ENCODE measurements around the gene ARL15. TPM values are rescaled to one million over a fixed set of nuclear protein-coding genes. Genes with fewer than 3 reads are reported as not detected.
A peak's percentile ranks its signal among the peaks of the same experiment; 100 is the strongest.

The ARL15 gene
- total and polyA plus RNA-seq, 7 experiments from 2014 or later = 9.6 to 17.1 (median 13.6) TPM

DNA sequence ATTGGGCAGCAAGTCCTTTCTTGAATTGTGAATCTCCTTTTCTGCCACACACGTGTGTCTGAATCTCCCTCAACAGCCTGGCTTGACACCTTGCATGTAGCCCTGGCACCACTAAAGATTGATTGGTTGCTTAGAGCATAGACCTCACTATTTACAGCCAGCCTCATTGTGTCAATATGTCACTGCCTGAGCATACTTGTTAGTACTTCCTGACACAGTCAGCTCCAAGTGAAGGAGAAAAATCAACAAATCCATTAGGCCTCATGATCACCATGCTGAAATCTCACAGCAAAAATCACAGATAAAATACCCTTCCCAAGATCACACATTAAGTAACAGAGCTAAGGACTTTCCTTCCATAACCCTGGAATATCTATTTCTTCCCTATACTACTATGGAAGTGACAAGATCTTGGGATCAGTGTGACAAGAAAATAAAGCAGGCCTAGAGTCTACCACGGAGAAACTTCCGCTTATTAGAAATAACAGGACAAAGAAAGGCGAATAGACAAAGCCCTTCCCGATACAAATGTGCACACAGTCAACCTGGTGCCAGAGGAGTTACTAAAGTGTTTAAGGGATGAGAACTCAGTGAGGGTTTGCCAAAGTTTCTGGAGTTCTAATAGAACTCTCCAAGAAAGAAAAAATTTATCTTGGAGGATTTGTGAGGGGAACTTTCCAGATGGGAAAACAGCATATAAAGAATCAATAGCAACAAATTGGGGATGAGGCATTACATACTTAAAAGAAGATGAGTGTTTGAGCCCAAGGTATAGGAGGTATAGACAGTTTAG lies 5.6 kb upstream of the ARL15 start:
- peaks cover 13 to 64% (median 25%) of the 10 kb centered on the region in 5 donors for H3K27me3 Mint-ChIP-seq
- no peaks in the 10 kb centered on the region for H3K27me3 ChIP-seq (ENCODE audit: control insufficient read depth in 2 of 2, insufficient read depth in 2 of 2, low read length in 2 of 2)
- CTCF ChIA-PET = interaction anchor here (0.6 kb wide), 1 partner anchor 151 kb away, joined by 3 read pairs; no protein-coding TSS in a partner anchor
- H3K4me3 Mint-ChIP-seq = no peak overlapping the region
- intact Hi-C loops (cut with micrococcal nuclease) = loop anchor here in 1 of 2 donors (10.0 kb wide), 1 partner anchor 859 kb away; the partner anchor contains the start of gene CDC20B
- no peaks in the 10 kb centered on the region for H3K4me1 ChIP-seq (ENCODE audit: control insufficient read depth in 2 of 2, insufficient read depth in 2 of 2, low read length in 2 of 2)
- no peak for ATAC-seq
- H3K4me3 ChIP-seq (ENCODE audit: low read length) = no peak overlapping the region
- H3K9me3 Mint-ChIP-seq = no peaks in the 10 kb centered on the region
- no peak overlapping the region for H3K27ac ChIP-seq (ENCODE audit: low read depth, low read length)
- H3K9me3 ChIP-seq (ENCODE audit: control insufficient read depth in 2 of 3, low read length in 3 of 3) = no peaks in the 10 kb centered on the region
- DNase-seq = no peak
- POLR2A ChIA-PET = interaction anchor here (1.5 kb wide), 1 partner anchor 15 kb away, joined by 3 read pairs; no protein-coding TSS in a partner anchor
- H3K36me3 ChIP-seq (ENCODE audit: control insufficient read depth in 2 of 3, insufficient read depth in 3 of 3, low read length in 3 of 3) = no peaks in the 10 kb centered on the region
- H3K36me3 Mint-ChIP-seq = no peaks in the 10 kb centered on the region
- H3K4me1 Mint-ChIP-seq = peaks cover 0 to 14% (median 0%) of the 10 kb centered on the region in 7 donors
- H3K27ac Mint-ChIP-seq = no peak overlapping the region

DNA sequence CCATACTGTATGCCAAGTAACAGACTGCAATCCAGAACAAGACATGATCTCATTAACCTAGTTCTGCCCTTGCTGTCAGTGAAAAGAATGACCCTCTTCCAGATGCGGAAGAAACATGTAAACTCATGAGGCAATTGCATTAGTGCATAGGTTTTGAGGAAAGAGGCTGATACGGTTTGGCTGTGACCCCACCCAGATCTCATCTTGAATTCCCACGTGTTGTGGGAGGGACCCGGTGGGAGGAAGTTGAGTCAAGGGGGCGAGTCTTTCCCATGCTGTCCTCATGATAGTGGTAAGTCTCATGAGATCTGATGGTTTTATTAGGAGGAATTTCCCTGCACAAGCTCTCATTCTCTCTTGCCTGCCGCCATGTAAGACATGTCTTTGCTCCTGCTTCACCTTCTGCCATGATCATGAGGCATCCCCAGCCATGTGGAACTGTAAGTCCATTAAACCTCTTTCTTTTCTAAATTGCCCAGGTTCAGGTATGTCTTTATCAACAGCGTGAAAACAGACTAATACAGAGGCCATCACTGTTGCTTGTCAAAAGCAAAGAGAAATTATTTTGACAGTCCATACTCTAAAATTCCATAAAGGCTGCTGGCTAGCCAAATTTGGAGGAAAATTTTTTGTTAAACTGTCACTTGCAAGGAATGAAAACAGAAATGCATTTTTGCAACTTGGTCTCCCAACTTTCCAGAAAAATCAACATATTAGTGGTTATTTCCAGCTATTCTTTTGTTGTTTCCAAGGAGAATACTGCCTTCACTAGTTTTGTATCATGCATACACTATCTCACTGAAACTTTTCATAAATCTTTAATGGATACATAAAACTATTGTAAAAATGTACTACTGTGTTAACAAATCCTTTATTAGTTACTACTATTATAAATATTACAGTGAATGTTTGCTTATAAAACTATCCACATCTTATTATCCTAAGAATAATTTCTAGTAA lies 3.2 kb upstream of the ARL15 start:
- intact Hi-C loops (cut with micrococcal nuclease) = loop anchor here (5.0 to 10.0 kb wide), 11 partner anchors 71 to 1366 kb away; partner anchors contain the start of genes CCNO (in 1 of the 2), CDC20B (in 1 of the 2), DHX29 (in 1 of the 2) and FST (in 1 of the 2)
- ChIA-PET CTCF (interaction anchor here (1.2 to 1.8 kb wide), 2 partner anchors 70 to 84 kb away, joined by 3 to 4 read pairs; no protein-coding TSS in a partner anchor), POLR2A (no interaction called here)
- Histone ChIP-seq H3K4me1 (ENCODE audit: control insufficient read depth in 2 of 2, insufficient read depth in 2 of 2, low read length in 2 of 2) (peaks cover 0 to 7% of the 10 kb centered on the region in 2 donors), H3K27me3 (ENCODE audit: control insufficient read depth in 2 of 2, insufficient read depth in 2 of 2, low read length in 2 of 2) (no peaks in the 10 kb centered on the region), H3K4me3 (ENCODE audit: low read length) (no peak overlapping the region), H3K27ac (ENCODE audit: low read depth, low read length) (no peak overlapping the region), H3K9me3 (ENCODE audit: control insufficient read depth in 2 of 3, low read length in 3 of 3) (no peaks in the 10 kb centered on the region), H3K36me3 (ENCODE audit: control insufficient read depth in 2 of 3, insufficient read depth in 3 of 3, low read length in 3 of 3) (peaks cover 0 to 6% (median 0%) of the 10 kb centered on the region in 3 experiments)
- H3K27ac Mint-ChIP-seq = no peak overlapping the region
- H3K27me3 Mint-ChIP-seq = peaks cover 0 to 53% (median 9%) of the 10 kb centered on the region in 5 donors
- no peak for ATAC-seq
- DNase-seq = no peak
- peaks cover 0 to 5% (median 0%) of the 10 kb centered on the region in 11 donors for H3K9me3 Mint-ChIP-seq
- peaks cover 8 to 30% (median 11%) of the 10 kb centered on the region in 7 donors for H3K4me1 Mint-ChIP-seq
- H3K4me3 Mint-ChIP-seq = no peak overlapping the region
- no peaks in the 10 kb centered on the region for H3K36me3 Mint-ChIP-seq

DNA sequence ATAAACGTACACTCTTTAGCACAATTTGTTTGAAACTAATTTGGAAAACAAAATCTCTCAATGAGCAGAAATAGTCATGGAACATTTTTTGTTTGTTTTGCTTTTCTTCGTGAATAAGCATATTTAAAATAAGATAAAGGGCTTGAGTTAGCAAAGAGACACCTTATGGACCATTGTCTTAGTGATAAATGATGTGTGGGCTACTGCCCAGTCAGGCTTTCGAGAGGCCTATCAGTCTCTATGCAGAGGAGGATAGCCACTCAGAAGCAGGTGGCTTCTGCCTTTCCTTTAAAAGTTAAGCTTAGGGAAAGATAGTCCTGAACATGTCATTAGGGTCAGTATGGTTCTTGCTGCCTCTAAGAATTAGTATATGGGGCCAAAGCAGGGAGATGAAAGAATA lies 2.1 kb upstream of the ARL15 start:
- ChIA-PET POLR2A (interaction anchor here (1.0 to 1.2 kb wide), 2 partner anchors 107 to 554 kb away, joined by 4 to 5 read pairs; no protein-coding TSS in a partner anchor), CTCF (interaction anchor here (0.6 to 1.0 kb wide), 3 partner anchors 9 to 207 kb away, joined by 4 read pairs; no protein-coding TSS in a partner anchor)
- H3K27ac ChIP-seq (ENCODE audit: low read depth, low read length) = no peak overlapping the region
- Mint-ChIP-seq H3K27ac (no peak overlapping the region), H3K4me3 (peak overlapping the region in 9 of 10 donors; percentile 27 to 97 (median 89)), H3K4me1 (peaks cover 10 to 32% (median 17%) of the 10 kb centered on the region in 7 donors), H3K9me3 (peaks cover 0 to 5% (median 0%) of the 10 kb centered on the region in 11 donors), H3K36me3 (peaks cover 0 to 2% (median 0%) of the 10 kb centered on the region in 5 donors), H3K27me3 (peaks cover 0 to 44% (median 5%) of the 10 kb centered on the region in 5 donors)
- ATAC-seq = no peak
- no peak for DNase-seq
- peaks cover 0 to 6% (median 0%) of the 10 kb centered on the region in 3 experiments for H3K36me3 ChIP-seq (ENCODE audit: control insufficient read depth in 2 of 3, insufficient read depth in 3 of 3, low read length in 3 of 3)
- H3K9me3 ChIP-seq (ENCODE audit: control insufficient read depth in 2 of 3, low read length in 3 of 3) = no peaks in the 10 kb centered on the region
- H3K27me3 ChIP-seq (ENCODE audit: control insufficient read depth in 2 of 2, insufficient read depth in 2 of 2, low read length in 2 of 2) = no peaks in the 10 kb centered on the region
- peaks cover 0 to 7% of the 10 kb centered on the region in 2 donors for H3K4me1 ChIP-seq (ENCODE audit: control insufficient read depth in 2 of 2, insufficient read depth in 2 of 2, low read length in 2 of 2)
- intact Hi-C loops (cut with micrococcal nuclease) = loop anchor here (5.0 to 10.0 kb wide), 11 partner anchors 70 to 1365 kb away; partner anchors contain the start of genes CCNO (in 1 of the 2), CDC20B (in 1 of the 2), DHX29 (in 1 of the 2) and FST (in 1 of the 2)
- H3K4me3 ChIP-seq (ENCODE audit: low read length) = no peak overlapping the region

DNA sequence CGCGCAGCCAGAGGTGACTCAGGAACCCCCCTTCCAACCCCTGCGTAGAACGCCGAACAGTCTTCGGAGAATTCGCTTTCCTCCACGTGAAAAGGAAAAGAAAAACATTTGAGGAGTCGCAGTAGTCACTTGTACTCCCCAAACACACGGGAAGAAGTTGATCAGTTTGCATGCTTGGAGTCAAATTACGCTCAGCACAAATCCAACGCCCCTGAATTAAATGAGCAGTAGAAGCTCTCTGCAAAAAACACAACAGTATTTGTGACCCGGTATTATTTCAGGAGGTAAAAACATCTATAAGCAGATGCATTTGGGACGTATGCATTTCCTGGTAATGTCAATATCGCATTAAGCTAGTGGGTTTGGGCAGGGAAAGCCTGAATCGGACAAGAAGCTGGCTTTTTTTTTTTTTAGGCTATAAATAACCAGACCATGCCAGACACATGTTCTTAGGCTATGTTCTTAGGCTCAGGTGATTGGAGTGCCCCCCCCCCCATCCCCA lies 854 bp upstream of the ARL15 start:
- peak overlapping the region; percentile 73 for H3K27ac ChIP-seq (ENCODE audit: low read depth, low read length)
- Mint-ChIP-seq H3K4me1 (peaks cover 12 to 36% (median 27%) of the 10 kb centered on the region in 7 donors), H3K4me3 (peak overlapping the region; percentile 85 to 98 (median 94)), H3K36me3 (peaks cover 0 to 2% (median 0%) of the 10 kb centered on the region in 5 donors), H3K27me3 (peaks cover 0 to 34% (median 5%) of the 10 kb centered on the region in 5 donors), H3K27ac (peak overlapping the region; percentile 84 to 98 (median 95)), H3K9me3 (peaks cover 0 to 5% (median 0%) of the 10 kb centered on the region in 11 donors)
- H3K4me3 ChIP-seq (ENCODE audit: low read length) = peak overlapping the region; percentile 96
- intact Hi-C loops (cut with micrococcal nuclease) = loop anchor here (1.0 to 10.0 kb wide), 21 partner anchors 66 to 1401 kb away; partner anchors contain the start of genes CCNO (in 1 of the 2), CDC20B (in 1 of the 2), DHX29 (in 1 of the 2) and FST (in 1 of the 2)
- DNase-seq (peak in 5 of 9 donors; percentile 4 to 26 (median 11)), ATAC-seq (no peak)
- no peaks in the 10 kb centered on the region for H3K9me3 ChIP-seq (ENCODE audit: control insufficient read depth in 2 of 3, low read length in 3 of 3)
- H3K27me3 ChIP-seq (ENCODE audit: control insufficient read depth in 2 of 2, insufficient read depth in 2 of 2, low read length in 2 of 2) = no peaks in the 10 kb centered on the region
- ChIA-PET CTCF (interaction anchor here (0.6 to 1.2 kb wide), 6 partner anchors 11 to 1122 kb away, joined by 3 to 5 read pairs (median 4); no protein-coding TSS in a partner anchor), POLR2A (interaction anchor here (0.6 to 1.5 kb wide), 9 partner anchors 12 to 556 kb away, joined by 3 to 6 read pairs (median 4); partner anchors contain the start of gene SNX18)
- H3K36me3 ChIP-seq (ENCODE audit: control insufficient read depth in 2 of 3, insufficient read depth in 3 of 3, low read length in 3 of 3) = peaks cover 0 to 6% (median 0%) of the 10 kb centered on the region in 3 experiments
- peaks cover 0 to 7% of the 10 kb centered on the region in 2 donors for H3K4me1 ChIP-seq (ENCODE audit: control insufficient read depth in 2 of 2, insufficient read depth in 2 of 2, low read length in 2 of 2)

DNA sequence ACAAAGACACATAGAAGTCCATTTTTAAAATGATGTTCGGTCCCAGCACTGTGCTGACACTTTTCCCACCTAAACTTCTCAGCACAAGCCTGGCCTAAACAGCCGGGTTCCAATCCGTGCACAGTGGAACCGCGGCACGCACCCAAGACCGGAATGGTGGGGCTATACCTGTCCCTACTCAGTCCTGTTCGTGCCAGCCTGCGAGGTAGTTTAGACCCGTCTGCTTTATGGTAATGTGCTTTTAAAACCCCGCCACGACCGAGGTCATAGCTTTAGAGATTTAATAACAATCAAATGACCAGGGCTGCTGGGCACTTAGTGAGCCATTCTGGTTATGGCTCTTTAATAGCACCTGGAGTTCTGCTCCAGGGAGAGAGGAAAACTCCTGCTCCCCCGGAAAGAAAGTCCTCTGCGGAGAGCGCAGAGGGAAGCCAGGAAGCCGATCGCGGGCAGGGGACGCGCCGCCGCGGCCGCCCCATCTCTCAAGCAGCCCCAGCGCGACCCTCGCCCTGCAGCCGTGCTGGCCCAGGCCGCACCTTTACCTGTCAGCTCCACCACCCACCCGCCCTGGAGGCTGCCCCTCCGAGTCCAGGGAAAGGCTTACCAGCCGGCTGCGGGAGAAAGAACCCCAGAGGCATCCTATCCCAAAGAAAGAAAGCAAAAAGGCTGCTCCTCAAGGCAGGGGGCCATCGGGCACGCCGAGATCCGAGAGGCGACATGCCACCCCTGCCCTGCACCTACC lies 511 bp downstream of the ARL15 start:
- DNase-seq (peak in 6 of 9 donors; percentile 2 to 32 (median 22)), ATAC-seq (peak; percentile 10)
- Mint-ChIP-seq H3K27me3 (peaks cover 0 to 20% (median 5%) of the 10 kb centered on the region in 5 donors), H3K9me3 (peaks cover 0 to 5% (median 0%) of the 10 kb centered on the region in 11 donors), H3K27ac (peak overlapping the region; percentile 84 to 98 (median 95)), H3K4me3 (peak overlapping the region; percentile 85 to 98 (median 94)), H3K4me1 (peaks cover 12 to 36% (median 27%) of the 10 kb centered on the region in 7 donors), H3K36me3 (peaks cover 0 to 2% (median 0%) of the 10 kb centered on the region in 5 donors)
- Histone ChIP-seq H3K27ac (ENCODE audit: low read depth, low read length) (peak overlapping the region; percentile 78), H3K27me3 (ENCODE audit: control insufficient read depth in 2 of 2, insufficient read depth in 2 of 2, low read length in 2 of 2) (no peaks in the 10 kb centered on the region), H3K36me3 (ENCODE audit: control insufficient read depth in 2 of 3, insufficient read depth in 3 of 3, low read length in 3 of 3) (peaks cover 0 to 6% (median 0%) of the 10 kb centered on the region in 3 experiments), H3K9me3 (ENCODE audit: control insufficient read depth in 2 of 3, low read length in 3 of 3) (no peaks in the 10 kb centered on the region), H3K4me1 (ENCODE audit: control insufficient read depth in 2 of 2, insufficient read depth in 2 of 2, low read length in 2 of 2) (peaks cover 0 to 7% of the 10 kb centered on the region in 2 donors), H3K4me3 (ENCODE audit: low read length) (peak overlapping the region; percentile 96)
- CTCF ChIA-PET = interaction anchor here (0.9 to 1.2 kb wide), 4 partner anchors 35 to 179 kb away, joined by 3 to 5 read pairs (median 4); no protein-coding TSS in a partner anchor
- intact Hi-C loops (cut with micrococcal nuclease) = loop anchor here (1.0 to 10.0 kb wide), 22 partner anchors 65 to 1505 kb away; partner anchors contain the start of genes NDUFS4 (in 2 of the 2), SNX18 (in 2 of the 2), CCNO (in 1 of the 2) and CDC20B (in 1 of the 2)
- POLR2A ChIA-PET = interaction anchor here (0.9 to 1.6 kb wide), 8 partner anchors 8 to 1200 kb away, joined by 3 to 8 read pairs (median 4); partner anchors contain the start of genes MOCS2 and SNX18

Data from naive thymus-derived CD4-positive, alpha-beta T cell (primary cell).